HUES6 (cell line): ENCODE data around the gene ATP13A1.

ENCODE experiments used
- H3K27ac ChIP-seq: 2 replicates; pipeline ENCODE4 v1.7.0; 2013; ENCODE audit warnings: low read depth, mild to moderate bottlenecking, low read length, inconsistent platforms
- H3K27me3 ChIP-seq: 2 replicates; pipeline ENCODE4 v1.6.1; 2013; ENCODE audit warnings: low read length; ENCODE audit not compliant: control insufficient read depth, insufficient read depth
- H3K36me3 ChIP-seq: 2 replicates; pipeline ENCODE4 v1.6.1; 2013; ENCODE audit warnings: low read length; ENCODE audit not compliant: control insufficient read depth, insufficient read depth
- H3K4me1 ChIP-seq: 2 replicates; pipeline ENCODE4 v1.6.1; 2013; ENCODE audit warnings: low read length; ENCODE audit not compliant: control insufficient read depth, insufficient read depth
- H3K4me3 ChIP-seq: 2 replicates; pipeline ENCODE4 v1.5.1; 2013; ENCODE audit warnings: low read depth, low read length
- H3K9ac ChIP-seq: one replicate; pipeline ENCODE4 v1.6.1; 2013; ENCODE audit warnings: mild to moderate bottlenecking, low read length
- H3K9me3 ChIP-seq: 2 replicates; pipeline ENCODE4 v1.6.1; 2013; ENCODE audit warnings: low read depth, low read length; ENCODE audit not compliant: control insufficient read depth, insufficient read depth

Gene ATP13A1

DNA sequence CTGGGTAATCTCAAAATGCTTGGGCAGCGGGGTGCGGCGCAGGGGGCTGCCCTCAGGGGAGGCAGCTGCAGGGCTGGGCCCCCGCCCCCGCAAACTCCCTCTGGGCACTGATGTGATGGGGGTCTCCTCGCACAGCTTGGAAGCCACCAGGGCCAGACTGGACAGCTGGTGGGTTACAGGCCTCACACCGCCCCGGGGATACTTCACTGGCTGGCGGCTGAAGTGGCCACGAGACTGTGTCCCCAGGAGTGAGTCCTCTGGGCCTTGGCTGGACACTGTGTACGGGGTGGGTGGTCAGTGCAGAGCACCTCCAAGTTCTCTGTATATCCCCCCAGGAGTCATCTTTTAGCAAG, 33.4 kb downstream of the ATP13A1 start:
- Histone ChIP-seq H3K4me3 (no peak overlapping the region), H3K4me1 (peaks cover 16% of the 10 kb centered on the region; the same call in 1 of the 2 replicates), H3K9ac (no peak overlapping the region), H3K27me3 (no peaks in the 10 kb centered on the region), H3K9me3 (no peaks in the 10 kb centered on the region), H3K36me3 (peaks cover 33% of the 10 kb centered on the region), H3K27ac (no peak overlapping the region)

DNA sequence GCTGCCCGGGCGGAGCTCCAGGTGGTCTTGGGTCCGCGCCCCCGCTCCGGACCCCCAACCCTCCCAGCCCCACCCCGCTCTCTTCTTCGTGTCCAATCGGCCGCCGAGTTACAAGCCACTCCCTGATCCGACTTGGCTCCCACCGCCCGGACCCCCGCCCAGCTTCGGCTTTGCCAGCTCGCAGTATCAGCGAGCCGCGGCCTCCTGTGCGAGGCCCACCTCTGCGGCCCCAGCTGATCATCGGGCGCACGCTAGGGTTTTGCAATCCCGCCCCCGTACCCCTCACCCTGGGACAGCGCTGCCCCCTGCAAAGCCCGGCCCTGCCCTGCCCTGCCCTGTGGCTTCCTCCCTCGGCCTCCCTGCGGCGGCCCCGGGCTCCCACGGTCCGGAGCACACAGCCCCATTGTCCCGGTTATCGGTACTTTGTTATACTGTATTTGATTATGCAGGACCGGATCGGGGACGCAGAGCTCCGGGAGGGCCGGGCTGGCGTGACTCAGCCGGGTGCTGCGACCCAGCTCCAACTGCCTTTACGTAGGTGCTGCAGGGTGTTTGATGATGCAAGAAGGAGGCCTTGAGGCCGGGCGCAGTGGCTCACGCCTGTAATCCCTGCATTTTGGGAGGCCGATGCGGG, 34.9 kb downstream of the ATP13A1 start:
- no peaks in the 10 kb centered on the region for H3K9me3 ChIP-seq
- H3K27ac ChIP-seq: peak overlapping the region; percentile 93
- peaks cover 31% of the 10 kb centered on the region for H3K36me3 ChIP-seq
- peak overlapping the region; percentile 90 for H3K9ac ChIP-seq
- H3K27me3 ChIP-seq: no peaks in the 10 kb centered on the region
- peak overlapping the region; percentile 68 for H3K4me3 ChIP-seq
- H3K4me1 ChIP-seq: peaks cover 16% of the 10 kb centered on the region; the same call in 1 of the 2 replicates

DNA sequence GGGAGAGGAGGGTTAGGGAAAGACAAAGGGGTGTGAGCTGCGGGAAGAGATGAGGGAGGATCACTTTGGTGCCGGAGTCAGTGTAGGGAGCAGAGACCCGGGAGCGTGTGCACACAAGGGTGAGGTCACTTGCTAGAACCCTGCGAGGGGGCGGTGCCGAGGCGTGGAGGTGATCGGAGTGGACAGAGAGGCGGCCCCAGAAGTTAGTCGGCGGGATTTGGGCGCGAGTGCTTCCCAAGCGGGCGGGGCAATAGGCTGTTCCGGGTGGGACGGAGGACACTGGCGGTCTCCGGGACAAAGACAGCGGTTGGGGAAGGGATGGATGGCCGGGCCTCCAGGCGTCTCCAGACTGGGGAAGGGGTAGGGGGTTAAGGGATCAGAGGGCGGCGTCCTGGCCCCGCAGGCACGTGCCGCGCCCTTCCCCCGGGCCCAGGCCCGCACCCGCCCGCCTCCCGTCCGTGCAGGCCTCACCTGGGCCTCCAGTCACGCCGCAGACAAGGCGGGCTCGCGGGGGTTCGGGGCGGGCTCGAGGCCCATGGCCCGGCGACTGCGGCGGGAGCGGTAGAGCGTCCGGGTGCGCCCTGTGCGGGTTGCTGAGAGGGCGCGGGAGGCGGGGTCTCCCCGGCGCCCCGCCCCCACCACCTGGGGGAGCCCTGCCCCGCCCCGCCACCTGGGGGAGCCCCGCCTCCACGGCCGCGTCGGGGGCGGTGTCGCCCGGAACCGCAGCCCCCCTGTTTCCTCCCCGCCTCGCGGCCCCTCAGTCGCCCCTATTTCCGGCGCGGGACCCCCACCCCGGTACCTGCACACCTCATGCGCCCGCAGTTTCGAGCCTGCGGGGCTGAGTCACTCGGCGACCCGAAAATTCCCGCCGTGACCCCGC, 35.6 kb downstream of the ATP13A1 start, which contains the start of gene LPAR2:
TSS of gene LPAR2 (minus strand) at position 600 of the 880 bp plus-strand sequence. CDS start 945 bp downstream, outside the sequence.
- H3K4me1 ChIP-seq: peaks cover 16% of the 10 kb centered on the region; the same call in 1 of the 2 replicates
- peaks cover 32% of the 10 kb centered on the region for H3K36me3 ChIP-seq
- peak within 1 kb of the TSS; percentile 68 for H3K4me3 ChIP-seq
- H3K9ac ChIP-seq: peak within 1 kb of the TSS; percentile 90
- H3K27me3 ChIP-seq: no peaks in the 10 kb centered on the region
- no peaks in the 10 kb centered on the region for H3K9me3 ChIP-seq
- peak within 1 kb of the TSS; percentile 93 for H3K27ac ChIP-seq

DNA sequence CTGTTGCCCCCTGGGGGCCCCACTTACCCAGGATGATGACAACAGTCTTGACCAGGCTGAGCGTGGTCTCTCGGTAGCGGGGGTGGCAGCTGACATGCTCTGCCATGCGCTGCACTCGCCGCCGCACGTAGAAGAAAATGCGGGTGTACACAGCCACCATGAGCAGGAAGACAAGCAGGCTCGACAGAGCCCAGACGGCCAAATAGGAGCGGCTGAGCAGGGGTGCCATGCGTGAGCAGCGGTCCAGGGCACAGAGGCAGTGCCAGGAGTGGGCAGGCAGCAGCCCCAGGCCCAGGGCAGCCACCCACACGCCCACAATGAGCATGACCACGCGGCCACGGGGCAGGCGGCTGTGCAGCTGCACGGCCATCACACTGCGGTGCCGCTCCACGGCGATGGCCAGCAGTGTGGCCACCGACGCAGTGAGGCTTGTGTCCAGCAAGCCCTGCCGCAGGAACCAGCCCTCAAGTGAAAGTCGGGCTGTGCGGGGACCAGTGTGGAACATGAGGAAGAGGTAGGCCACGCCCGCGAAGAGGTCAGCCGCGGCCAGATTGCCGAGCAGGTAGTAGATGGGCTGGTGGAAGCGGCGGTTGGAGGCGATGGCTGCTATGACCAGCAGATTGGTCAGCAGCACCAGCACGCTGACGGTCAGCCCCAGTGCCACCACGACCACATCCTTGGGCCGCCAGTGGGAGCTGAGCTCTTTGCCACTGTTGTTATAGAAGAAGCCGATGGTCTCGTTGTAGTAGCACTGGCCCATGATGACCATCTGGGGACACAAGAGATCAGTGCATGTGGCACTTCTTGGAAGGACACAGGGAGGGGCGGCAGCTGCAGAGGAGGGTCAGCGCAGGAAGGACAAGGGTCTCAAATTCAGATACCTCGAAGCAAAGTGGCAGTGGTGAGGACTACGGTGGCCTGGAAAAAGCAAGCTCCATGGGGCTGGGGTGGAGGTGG, 36.7 kb downstream of the ATP13A1 start:
- Histone ChIP-seq H3K9me3 (no peaks in the 10 kb centered on the region), H3K27me3 (no peaks in the 10 kb centered on the region), H3K36me3 (peaks cover 37% of the 10 kb centered on the region), H3K4me3 (peak overlapping the region; percentile 68), H3K9ac (peak overlapping the region; percentile 80), H3K4me1 (peaks cover 16% of the 10 kb centered on the region; the same call in 1 of the 2 replicates), H3K27ac (no peak overlapping the region)

DNA sequence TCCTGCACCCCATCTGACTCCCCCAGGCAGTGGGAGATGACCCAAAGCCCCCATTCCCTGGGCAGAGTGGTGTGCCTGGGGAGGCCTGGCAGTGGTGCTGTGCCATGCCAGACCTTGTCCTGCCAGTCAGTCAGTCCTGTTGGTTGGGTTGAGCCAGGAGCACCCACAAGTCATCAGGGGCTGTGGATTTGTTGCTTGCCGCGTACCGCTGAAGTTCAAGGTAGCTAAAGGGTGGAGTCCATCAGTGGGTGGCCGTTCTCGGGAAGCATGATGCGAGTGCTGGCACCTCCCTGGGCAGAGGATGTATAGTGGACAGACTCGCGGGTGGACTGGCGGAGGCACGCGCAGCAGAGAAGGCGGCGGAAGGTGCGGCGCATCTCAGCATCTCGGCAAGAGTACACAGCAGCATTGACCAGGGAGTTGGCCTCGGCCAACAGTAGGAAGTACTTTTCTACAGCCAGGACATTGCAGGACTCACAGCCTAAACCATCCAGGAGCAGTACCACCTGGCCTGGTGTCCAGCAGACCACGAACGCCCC, 39.4 kb downstream of the ATP13A1 start:
- no peaks in the 10 kb centered on the region for H3K27me3 ChIP-seq
- H3K27ac ChIP-seq: no peak overlapping the region
- H3K36me3 ChIP-seq: peaks cover 32% of the 10 kb centered on the region
- H3K9me3 ChIP-seq: no peaks in the 10 kb centered on the region
- no peak overlapping the region for H3K4me3 ChIP-seq
- H3K4me1 ChIP-seq: peaks cover 16% of the 10 kb centered on the region; the same call in 1 of the 2 replicates
- peak overlapping the region; percentile 11 for H3K9ac ChIP-seq

DNA sequence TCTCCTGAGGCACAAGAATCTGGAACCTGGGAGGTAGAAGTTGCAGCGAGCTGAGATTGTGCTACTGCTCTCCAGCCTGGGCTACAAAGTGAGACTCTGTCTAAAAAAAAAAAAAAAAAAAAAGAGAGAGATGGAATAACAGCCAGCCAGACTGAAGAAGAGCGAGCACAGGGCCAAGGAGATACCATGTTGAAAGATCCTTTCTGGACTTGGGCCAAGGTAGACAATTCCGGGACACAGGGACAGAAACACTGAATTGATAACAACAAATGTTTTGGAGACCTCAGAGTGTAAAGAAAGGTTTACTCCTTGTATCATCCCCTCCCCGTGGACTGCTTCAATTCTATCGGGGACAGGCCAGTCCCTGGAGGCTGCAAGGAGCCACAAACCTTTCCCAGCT, 40.1 kb downstream of the ATP13A1 start:
- H3K9ac ChIP-seq: no peak overlapping the region

DNA sequence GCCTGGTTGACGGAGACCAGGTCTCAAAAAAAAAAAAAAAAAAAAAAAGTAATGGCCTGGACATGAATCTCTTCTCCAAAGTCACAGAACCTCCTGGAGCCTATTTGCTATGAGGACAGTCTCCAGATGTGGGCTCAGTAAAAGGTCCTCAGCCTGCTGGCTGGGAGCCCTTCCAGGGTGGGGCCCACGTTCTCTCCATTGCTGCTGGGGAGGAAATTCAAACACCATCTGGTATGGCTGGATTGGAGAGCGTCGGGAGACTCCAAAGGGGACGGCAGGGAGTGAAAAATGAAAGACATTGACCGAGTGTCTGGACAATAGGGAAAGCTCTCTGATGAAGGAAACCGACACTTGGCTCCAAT, 43.6 kb downstream of the ATP13A1 start:
- peaks cover 10% of the 10 kb centered on the region for H3K27me3 ChIP-seq
- no peak overlapping the region for H3K9ac ChIP-seq
- H3K9me3 ChIP-seq: no peaks in the 10 kb centered on the region
- H3K36me3 ChIP-seq: peaks cover 23% of the 10 kb centered on the region
- no peak overlapping the region for H3K27ac ChIP-seq
- H3K4me1 ChIP-seq: no peaks in the 10 kb centered on the region
- H3K4me3 ChIP-seq: no peak overlapping the region

More for the DNA sequence above, 40.1 kb downstream of the ATP13A1 start:
- peaks cover 32% of the 10 kb centered on the region for H3K36me3 ChIP-seq
- H3K27me3 ChIP-seq: no peaks in the 10 kb centered on the region
- H3K9me3 ChIP-seq: no peaks in the 10 kb centered on the region
- H3K4me3 ChIP-seq: no peak overlapping the region
- no peak overlapping the region for H3K27ac ChIP-seq
- H3K4me1 ChIP-seq: peaks cover 16% of the 10 kb centered on the region; the same call in 1 of the 2 replicates

DNA sequence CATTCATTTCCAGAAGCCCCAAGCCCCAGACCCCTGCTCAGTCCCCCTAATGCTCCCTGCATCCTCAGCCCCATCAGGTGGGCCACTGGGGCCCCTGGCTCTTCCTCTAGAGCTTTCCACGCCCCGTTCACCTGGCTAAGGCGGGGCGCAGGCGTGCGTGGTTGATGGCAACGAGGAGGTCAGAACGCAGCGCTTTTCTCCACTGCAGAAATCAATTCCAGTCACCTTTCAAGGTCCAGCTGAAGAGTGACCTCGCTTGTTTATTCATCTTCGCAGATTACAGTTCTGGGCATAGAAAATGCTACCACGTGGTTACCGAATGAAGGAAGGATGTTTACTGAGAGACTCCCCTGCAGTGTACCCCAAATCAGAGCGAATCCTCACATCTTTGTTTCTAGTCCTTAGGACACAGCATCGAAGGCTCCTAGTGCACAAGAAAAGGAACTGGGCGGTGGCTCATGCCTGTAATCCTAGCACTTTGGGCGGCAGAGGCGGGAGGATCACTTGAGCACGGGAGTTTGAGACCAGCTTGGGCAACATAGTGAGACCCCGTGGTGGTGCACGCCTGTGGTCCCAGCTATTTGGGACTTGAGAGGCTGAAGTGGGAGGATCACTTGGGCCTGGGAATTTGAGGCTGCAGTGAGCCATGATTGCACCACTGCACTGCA, 44.2 kb downstream of the ATP13A1 start:
- Histone ChIP-seq H3K36me3 (peaks cover 18% of the 10 kb centered on the region), H3K27ac (no peak overlapping the region), H3K4me1 (no peaks in the 10 kb centered on the region), H3K27me3 (peaks cover 10% of the 10 kb centered on the region), H3K4me3 (peak overlapping the region; percentile 61), H3K9ac (no peak overlapping the region), H3K9me3 (no peaks in the 10 kb centered on the region)

DNA sequence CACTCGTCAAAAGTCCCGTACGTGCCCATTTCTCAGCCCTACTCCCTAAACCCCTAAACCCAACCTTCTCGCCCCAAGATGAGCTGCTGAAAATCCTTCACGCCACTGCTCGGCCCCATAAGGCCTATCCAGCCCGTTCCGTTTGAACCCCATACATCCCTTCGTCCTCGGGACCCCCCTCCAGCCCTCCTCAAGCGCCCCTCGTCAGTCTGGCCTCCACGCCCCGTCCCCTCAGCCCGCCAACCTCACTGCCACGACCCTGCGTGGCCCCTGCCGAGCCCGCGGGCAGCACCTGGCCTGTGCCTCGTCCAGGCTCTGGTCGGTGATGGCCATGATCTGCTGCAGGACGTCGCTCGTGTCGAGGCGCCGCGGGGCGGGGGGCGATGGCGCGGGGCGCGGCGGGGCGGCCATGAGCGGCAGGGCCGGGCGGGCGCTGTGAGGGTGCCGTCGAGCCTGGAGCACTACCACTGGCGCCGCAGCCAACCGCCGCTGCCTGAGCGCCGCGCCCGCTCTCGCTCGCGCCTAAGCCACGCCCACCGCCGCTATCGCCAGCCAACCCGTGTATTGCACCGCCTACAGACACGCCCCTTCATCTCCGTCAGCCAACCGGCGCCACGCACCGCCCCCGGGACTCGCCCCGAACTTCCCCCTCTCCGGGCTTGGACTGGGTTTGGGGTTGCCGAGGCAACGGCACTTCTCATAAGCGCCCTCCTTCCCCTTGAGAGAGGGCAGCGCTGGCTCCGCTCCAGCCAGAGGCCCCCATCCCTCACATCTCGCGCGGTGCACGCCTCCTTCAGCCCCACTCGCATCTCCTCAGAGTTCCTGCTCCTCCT, 45.0 kb downstream of the ATP13A1 start, which contains the start of gene PBX4:
TSS of gene PBX4 (minus strand) at position 469 of the 833 bp plus-strand sequence. CDS start at position 411, 58 bp downstream.
- Histone ChIP-seq H3K27me3 (peaks cover 10% of the 10 kb centered on the region), H3K9ac (peak within 1 kb of the TSS; percentile 30), H3K27ac (no peak within 1 kb of the TSS), H3K9me3 (no peaks in the 10 kb centered on the region), H3K4me3 (peak within 1 kb of the TSS; percentile 70), H3K36me3 (peaks cover 9% of the 10 kb centered on the region), H3K4me1 (peaks cover 3% of the 10 kb centered on the region; the same call in 1 of the 2 replicates)
